ENCODE data around the gene RNF175.
A peak's percentile ranks its signal among the peaks of the same experiment; 100 is the strongest.

The RNF175 gene

DNA sequence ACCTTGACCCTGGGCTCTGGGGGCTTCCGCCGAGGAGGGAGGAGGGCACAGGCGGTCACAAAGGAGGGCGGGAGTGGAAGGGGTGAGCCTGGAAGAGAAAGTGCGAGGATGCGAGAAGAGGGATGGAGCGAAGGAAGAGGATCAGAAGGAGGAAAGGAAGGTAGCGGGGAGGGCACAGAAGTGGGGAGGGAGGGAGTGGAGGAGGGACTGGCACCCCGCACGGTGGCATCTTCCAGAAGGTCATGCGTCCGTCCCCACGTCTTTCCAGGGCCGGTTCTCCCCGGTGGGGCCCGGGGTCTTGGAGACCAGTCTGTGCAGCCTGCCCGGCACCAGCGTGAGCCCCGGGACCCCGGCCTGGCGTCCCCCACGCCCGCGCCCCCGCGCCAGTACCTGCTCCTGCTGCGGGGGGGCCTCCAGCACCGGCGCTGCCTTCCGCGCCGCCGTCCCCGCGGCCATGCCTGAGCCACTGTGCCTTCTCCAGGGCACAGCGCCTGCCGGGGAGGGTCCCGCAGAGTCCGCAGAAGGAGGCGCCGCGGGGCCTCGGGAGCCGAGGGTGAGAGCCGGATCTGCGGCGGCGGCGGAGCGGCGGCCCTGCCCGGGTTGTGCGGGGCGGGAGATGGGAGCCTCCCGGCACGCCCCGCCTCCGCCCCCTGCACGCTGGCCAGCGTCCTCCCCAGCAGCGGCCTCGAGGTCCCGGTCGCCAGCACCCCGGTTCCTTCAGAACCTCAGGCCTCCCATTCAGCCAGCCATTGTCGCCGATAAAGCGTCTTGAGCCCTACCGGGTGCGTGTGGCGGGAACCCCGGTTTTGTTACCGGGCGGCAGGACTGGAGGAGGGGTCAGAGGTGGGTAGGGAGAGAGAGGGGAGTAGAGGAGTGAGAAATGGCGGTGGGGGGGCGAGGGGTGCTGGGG is at the start of gene RNF175:
RNF175 (minus strand) TSS at position 618 of the 910 bp plus-strand sequence; CDS start at position 456, 162 bp downstream.
- H3K4me3 ChIP-seq (ENCODE audit: low read depth, low read length): no peak within 1 kb of the TSS
- TF ChIP-seq, protein P1, sequence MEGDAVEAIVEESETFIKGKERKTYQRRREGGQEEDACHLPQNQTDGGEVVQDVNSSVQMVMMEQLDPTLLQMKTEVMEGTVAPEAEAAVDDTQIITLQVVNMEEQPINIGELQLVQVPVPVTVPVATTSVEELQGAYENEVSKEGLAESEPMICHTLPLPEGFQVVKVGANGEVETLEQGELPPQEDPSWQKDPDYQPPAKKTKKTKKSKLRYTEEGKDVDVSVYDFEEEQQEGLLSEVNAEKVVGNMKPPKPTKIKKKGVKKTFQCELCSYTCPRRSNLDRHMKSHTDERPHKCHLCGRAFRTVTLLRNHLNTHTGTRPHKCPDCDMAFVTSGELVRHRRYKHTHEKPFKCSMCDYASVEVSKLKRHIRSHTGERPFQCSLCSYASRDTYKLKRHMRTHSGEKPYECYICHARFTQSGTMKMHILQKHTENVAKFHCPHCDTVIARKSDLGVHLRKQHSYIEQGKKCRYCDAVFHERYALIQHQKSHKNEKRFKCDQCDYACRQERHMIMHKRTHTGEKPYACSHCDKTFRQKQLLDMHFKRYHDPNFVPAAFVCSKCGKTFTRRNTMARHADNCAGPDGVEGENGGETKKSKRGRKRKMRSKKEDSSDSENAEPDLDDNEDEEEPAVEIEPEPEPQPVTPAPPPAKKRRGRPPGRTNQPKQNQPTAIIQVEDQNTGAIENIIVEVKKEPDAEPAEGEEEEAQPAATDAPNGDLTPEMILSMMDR (IDR thresholded peaks at IDR 0.05; ENCODE audit: insufficient read depth, low read depth, low read length, missing control alignments): no peak
- no peak for DNase-seq (ENCODE audit: low read depth)

DNA sequence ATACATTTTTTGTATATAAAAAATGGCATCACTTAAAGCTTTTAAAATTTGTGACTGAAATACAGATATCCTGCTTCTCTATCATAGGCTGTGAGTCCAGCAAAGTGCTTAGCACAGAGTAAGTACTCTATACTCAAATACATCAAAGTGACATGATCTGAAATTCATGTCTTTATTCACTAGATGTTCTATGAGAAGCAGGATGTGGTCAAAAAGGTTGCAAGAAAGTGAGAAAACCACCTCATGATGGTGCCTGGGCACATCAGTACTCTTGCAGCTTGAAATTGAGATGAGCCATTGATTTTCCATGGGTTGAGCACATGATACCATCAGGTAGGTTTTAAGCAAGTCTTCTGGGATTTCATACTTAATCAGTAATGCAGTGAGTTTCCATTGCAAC is 49.5 kb upstream of the RNF175 start:
- TF ChIP-seq, protein P1 (IDR thresholded peaks at IDR 0.05; ENCODE audit: insufficient read depth, low read depth, low read length, missing control alignments): no peak
- H3K4me3 ChIP-seq (ENCODE audit: low read depth, low read length): no peak overlapping the region
- peak; percentile 55 for DNase-seq (ENCODE audit: low read depth)

DNA sequence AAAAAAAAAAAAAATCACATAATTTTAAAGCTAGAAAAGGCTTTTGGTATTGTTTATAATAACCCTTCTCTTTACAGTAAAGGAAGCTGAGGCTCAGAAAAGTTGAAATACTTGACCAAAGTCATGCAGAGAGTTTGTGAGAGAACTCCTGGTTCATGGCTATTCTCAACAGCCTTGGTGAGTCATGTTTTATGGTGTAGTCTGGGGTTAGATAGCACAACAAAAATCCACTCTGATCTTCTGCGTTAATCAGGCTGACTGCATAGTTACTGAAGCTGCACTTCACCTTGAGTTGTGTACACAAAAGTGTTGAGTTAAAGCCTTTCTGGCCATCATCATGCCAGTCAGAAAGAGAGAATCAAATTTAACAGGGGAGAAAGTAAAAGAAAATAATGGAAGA is 48.4 kb upstream of the RNF175 start:
- TF ChIP-seq, protein P1 (IDR thresholded peaks at IDR 0.05; ENCODE audit: insufficient read depth, low read depth, low read length, missing control alignments): no peak
- no peak for DNase-seq (ENCODE audit: low read depth)
- no peak overlapping the region for H3K4me3 ChIP-seq (ENCODE audit: low read depth, low read length)

DNA sequence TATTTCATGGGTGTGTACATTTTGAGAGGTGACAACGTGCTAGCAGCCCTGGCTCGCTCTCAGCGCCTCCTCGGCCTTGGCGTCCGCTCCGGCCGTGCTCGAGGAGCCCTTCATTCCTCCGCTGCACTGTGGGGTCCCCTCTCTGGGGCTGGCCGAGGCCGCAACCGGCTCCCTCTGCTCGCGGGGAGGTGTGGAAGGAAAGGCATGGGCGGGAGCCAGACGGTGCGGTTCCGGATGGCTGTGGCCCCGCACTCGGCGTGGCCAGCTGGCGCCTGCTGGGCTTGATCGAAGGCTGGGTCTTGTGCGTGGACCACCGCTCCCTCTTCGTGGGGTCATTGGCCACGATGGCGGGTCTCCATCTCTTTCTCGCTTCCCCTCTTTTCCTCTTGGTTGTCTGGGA is 46.2 kb upstream of the RNF175 start:
- H3K4me3 ChIP-seq (ENCODE audit: low read depth, low read length): no peak overlapping the region
- no peak for DNase-seq (ENCODE audit: low read depth)
- TF ChIP-seq, protein P1 (IDR thresholded peaks at IDR 0.05; ENCODE audit: insufficient read depth, low read depth, low read length, missing control alignments): no peak

DNA sequence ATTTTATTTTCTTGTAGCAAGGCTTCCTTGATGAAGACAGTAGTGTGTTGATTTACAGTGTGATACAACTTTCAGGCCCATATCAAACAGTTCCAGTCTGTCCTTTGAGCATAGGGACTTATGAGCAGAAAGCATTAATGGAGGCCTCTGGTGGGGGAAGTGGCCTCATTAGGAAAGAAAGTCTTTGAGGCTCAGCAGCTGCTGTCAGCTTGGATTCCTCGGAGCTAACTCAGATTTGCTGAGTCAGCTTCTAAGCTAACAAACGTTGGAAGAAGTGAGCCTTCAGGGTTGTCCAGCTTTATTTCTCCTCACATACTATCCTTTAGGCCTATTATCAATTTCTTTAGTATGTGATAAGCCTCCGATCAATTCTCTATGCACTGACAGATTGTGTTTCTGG is 44.9 kb upstream of the RNF175 start:
- no peak overlapping the region for H3K4me3 ChIP-seq (ENCODE audit: low read depth, low read length)
- TF ChIP-seq, protein P1 (IDR thresholded peaks at IDR 0.05; ENCODE audit: insufficient read depth, low read depth, low read length, missing control alignments): no peak
- no peak for DNase-seq (ENCODE audit: low read depth)

DNA sequence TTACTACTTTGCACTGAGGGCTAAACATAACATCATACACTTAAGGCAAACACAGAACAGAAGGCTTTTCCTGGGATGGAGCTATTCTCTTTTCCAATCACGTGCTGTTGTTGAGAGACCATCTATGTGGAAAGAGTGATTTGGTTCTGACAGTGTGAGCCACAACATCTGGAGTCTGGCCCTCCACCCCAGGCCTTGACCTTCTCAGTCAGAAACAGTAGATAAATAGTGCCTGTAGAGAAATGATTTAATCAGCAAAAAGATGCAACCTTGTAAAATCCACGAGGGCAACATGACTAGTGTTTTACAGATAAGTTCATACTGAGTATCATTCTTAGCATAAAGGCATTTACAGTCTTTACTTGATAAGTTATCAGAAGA is 39.9 kb upstream of the RNF175 start:
- no peak for DNase-seq (ENCODE audit: low read depth)
- H3K4me3 ChIP-seq (ENCODE audit: low read depth, low read length): no peak overlapping the region
- TF ChIP-seq, protein P1 (IDR thresholded peaks at IDR 0.05; ENCODE audit: insufficient read depth, low read depth, low read length, missing control alignments): no peak
